Thyroid gland (tissue), 4 donors: ENCODE results near the gene TRAPPC2L. TPM values are rescaled to one million over a fixed set of nuclear protein-coding genes. Genes with fewer than 3 reads are reported as not detected.

Experiments used
- DNase-seq, 2 donors: peaks; one replicate each; pipeline ENCODE4 v3.0.0-alpha.2; 2019
- H3K27ac ChIP-seq, 3 donors: fragments of 200-600 bp; sonication (generic); 1 replicate in 2 of 3; 2 replicates in 1 of 3; pipeline ENCODE4 v1.5.1; 2016 to 2019; ENCODE audit warnings: mild to moderate bottlenecking in 1 of 3, moderate library complexity in 1 of 3
- H3K27me3 ChIP-seq: fragments of 200-600 bp; sonication (generic); one replicate; pipeline ENCODE4 v1.5.1; 2019
- H3K36me3 ChIP-seq, 2 donors: fragments of 200-600 bp; sonication (generic); one replicate each; pipeline ENCODE4 v1.5.1; 2016 to 2019
- H3K4me1 ChIP-seq, 2 donors: fragments of 200-600 bp; sonication (generic); one replicate each; pipeline ENCODE4 v1.5.1; 2017 to 2019
- H3K4me3 ChIP-seq, 3 donors: fragments of 200-600 bp; sonication (generic); replicated peaks in 1 of 3; 1 replicate in 2 of 3; 2 replicates in 1 of 3; pipeline ENCODE4 v1.5.1; 2016; ENCODE audit warnings: mild to moderate bottlenecking in 1 of 3
- H3K9me3 ChIP-seq: fragments of 200-600 bp; sonication (generic); one replicate; pipeline ENCODE4 v1.5.1; 2017
- POLR2A ChIP-seq, 2 donors: fragments of 450-650 bp; IDR thresholded peaks; one replicate each; pipeline ENCODE4 v1.6.1; 2017; ENCODE audit warnings: antibody characterized with exemption in 2 of 2, mild to moderate bottlenecking in 2 of 2, moderate library complexity in 1 of 2
- WGBS, 2 donors: methylation state at CpG; one replicate each; pipeline ENCODE4 v1.1.5; 2017; 5-methylcytosine and 5-hydroxymethylcytosine counted together
- intact Hi-C: fragments of 100-400 bp; cut with DNase I; formaldehyde crosslinking; loops from one replicate; pipeline ENCODE4 v1.15.1; 2023
- total RNA-seq, 4 donors: library from RNA; depleted of rRNA; stranded (reverse); fragments of >200 nt; gene quantifications; one replicate each; pipeline ENCODE4 v1.2.3, GENCODE V29; 2016
- TF ChIP-seq, protein P1 (sequence below), 6 experiments: fragments of 200-600 bp in 3 of 6; fragments of 450-650 bp in 3 of 6; sonication (generic) in 3 of 6; IDR thresholded peaks; one replicate each; pipeline ENCODE4 v1.5.1; 2016 to 2019; ENCODE audit warnings: antibody characterized with exemption in 6 of 6, mild to moderate bottlenecking in 2 of 6, inconsistent platforms in 1 of 6, moderate library complexity in 1 of 6

TRAPPC2L gene
- total RNA-seq, 4 donors from 2014 or later = 18.9 to 50.4 (median 43.8) TPM

DNA sequence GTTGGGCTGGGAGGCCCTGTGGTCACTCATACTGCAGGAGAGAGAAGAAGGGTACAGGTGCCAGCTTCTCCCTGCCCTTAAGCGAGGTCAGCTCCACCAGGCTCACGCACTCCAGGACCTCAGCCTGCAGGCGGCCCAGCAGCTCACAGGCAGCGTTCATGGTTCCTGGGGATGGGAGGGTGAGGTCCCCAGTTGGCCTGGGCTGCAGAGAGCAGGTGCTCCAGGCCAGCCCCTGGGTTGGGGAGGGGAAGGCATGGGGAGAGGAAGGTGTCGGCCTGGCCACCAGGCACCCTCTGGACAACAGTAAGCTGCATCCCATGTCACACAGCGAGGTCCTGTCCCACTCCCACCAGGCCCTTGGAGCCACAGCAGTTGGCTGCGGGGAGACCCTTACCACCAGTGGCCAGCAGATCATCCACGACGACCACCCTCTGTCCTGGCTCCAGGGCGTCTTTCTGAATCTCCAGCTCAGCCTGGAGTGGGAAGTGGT is 47.2 kb upstream of the TRAPPC2L start:
- DNase-seq = no peak
- 90 to 92% methylated on average over 2 to 10 of the region's 10 CpGs for WGBS, 2 donors
- intact Hi-C loops = loop anchor here (5.0 to 10.0 kb wide), 4 partner anchors 48 to 405 kb away; partner anchors contain the start of genes ACSF3, GALNS, TRAPPC2L and ZNF778
- TF ChIP-seq, protein P1, sequence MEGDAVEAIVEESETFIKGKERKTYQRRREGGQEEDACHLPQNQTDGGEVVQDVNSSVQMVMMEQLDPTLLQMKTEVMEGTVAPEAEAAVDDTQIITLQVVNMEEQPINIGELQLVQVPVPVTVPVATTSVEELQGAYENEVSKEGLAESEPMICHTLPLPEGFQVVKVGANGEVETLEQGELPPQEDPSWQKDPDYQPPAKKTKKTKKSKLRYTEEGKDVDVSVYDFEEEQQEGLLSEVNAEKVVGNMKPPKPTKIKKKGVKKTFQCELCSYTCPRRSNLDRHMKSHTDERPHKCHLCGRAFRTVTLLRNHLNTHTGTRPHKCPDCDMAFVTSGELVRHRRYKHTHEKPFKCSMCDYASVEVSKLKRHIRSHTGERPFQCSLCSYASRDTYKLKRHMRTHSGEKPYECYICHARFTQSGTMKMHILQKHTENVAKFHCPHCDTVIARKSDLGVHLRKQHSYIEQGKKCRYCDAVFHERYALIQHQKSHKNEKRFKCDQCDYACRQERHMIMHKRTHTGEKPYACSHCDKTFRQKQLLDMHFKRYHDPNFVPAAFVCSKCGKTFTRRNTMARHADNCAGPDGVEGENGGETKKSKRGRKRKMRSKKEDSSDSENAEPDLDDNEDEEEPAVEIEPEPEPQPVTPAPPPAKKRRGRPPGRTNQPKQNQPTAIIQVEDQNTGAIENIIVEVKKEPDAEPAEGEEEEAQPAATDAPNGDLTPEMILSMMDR (IDR thresholded peaks at IDR 0.05) = no peak
- Histone ChIP-seq H3K27me3 (no peaks in the 10 kb centered on the region), H3K4me3 (no peak overlapping the region), H3K9me3 (no peaks in the 10 kb centered on the region), H3K4me1 (peaks cover 19 to 31% of the 10 kb centered on the region in 2 donors), H3K36me3 (peaks cover 0 to 11% of the 10 kb centered on the region in 2 donors), H3K27ac (no peak overlapping the region)

DNA sequence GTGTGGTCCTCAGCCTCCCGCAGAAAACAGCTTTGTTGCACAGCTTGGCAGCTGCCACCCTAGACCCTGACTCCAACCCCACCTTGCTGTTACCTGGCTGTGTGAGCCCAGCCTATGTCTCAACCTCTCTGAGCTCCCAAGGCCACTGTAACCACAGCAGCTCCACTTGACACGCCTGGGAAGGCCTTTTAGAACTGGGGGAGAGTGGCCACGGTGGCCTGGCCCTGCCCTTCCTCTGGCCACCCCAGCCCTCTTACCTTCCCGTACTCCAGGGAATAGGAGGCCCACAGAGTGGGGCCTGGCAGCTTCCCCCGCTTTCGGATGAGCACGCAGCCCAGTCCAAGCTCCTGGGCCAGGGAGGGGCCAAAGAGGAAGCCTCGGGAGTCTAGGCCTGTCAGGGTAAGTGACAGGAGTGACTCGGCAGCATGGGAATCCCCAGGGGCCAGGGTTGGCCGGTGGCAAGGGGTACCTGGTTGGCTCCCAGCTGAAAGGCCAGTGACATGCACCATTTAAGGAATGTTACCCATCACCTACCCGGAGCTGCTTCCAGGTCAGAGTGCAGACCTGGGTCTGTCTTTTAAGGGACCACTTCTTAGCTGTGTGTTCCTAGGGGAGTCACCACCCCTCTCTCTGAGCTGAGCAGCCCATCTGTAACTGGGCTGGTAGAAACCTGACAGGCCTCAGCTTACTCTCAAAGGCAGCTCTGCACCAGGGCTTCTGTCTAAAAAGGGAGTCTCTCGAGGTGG is 46.6 kb upstream of the TRAPPC2L start:
- peaks cover 0 to 11% of the 10 kb centered on the region in 2 donors for H3K36me3 ChIP-seq
- TF ChIP-seq POLR2A (IDR thresholded peaks at IDR 0.05) = no peak
- TF ChIP-seq, protein P1 (IDR thresholded peaks at IDR 0.05) = no peak
- intact Hi-C loops = loop anchor here (5.0 to 10.0 kb wide), 3 partner anchors 47 to 404 kb away; partner anchors contain the start of genes ACSF3, GALNS, TRAPPC2L and ZNF778
- H3K27me3 ChIP-seq = no peaks in the 10 kb centered on the region
- H3K9me3 ChIP-seq = no peaks in the 10 kb centered on the region
- peak overlapping the region in 1 of 3 donors; percentile 65 for H3K4me3 ChIP-seq
- peak overlapping the region in 2 of 3 donors; percentile 73 to 94 for H3K27ac ChIP-seq
- 28 to 43% methylated on average over 4 to 8 of the region's 12 CpGs for WGBS, 2 donors
- DNase-seq = no peak
- peaks cover 19 to 29% of the 10 kb centered on the region in 2 donors for H3K4me1 ChIP-seq

DNA sequence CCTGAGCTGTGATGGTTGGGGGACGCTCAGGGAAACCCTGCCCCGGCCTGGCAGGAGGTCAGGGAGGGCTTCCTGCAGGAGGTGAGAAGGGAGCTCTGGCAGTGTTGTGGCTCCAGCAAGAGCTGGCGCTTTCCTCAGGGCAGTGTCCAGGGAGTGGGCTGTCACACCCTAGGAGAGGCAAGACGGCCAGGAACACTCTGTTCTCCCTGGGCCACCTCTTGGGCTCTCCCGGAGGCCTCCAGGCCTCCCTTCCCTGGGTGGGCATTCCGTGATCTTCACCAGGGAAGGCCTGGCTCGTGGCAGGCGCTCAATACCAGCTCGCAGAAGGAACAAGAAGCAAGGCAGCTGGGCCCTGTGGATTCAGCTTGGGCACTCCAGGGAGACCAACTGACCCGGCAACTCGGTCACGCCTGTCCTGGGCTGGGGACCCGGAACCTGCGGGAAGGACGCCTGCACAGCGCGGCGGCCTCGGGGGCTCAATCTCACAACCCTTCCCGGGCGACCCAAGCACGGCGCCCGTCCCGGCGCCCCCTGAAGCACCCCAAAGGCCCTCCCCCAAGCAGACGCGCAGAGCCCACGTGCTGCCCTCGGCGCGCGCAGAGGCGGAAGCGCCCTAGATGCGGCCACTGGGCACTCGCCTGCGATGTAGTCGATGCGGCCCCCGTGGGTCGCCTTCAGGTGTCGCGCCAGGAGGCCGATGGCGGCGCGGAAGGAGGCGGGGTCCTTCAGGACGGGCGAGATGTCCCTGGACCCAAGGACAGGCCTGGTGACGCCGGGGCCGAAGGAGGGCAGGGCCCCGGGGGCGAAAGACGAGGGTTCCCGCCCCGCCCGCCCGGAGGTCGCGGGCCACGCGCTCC is 45.8 kb upstream of the TRAPPC2L start:
- Histone ChIP-seq H3K27ac (peak overlapping the region; percentile 73 to 94 (median 75)), H3K4me1 (peaks cover 19 to 29% of the 10 kb centered on the region in 2 donors), H3K4me3 (peak overlapping the region in 2 of 3 donors; percentile 41 to 65), H3K9me3 (no peaks in the 10 kb centered on the region), H3K27me3 (no peaks in the 10 kb centered on the region), H3K36me3 (peaks cover 0 to 11% of the 10 kb centered on the region in 2 donors)
- TF ChIP-seq, protein P1 (IDR thresholded peaks at IDR 0.05) = no peak
- TF ChIP-seq POLR2A (IDR thresholded peaks at IDR 0.05) = peak; percentile 63 to 83
- 6 to 14% methylated on average over 12 to 23 of the region's 65 CpGs for WGBS, 2 donors
- intact Hi-C loops = loop anchor here (5.0 to 10.0 kb wide), 3 partner anchors 46 to 404 kb away; partner anchors contain the start of genes ACSF3, GALNS, TRAPPC2L and ZNF778
- DNase-seq = peak; percentile 82 to 83

DNA sequence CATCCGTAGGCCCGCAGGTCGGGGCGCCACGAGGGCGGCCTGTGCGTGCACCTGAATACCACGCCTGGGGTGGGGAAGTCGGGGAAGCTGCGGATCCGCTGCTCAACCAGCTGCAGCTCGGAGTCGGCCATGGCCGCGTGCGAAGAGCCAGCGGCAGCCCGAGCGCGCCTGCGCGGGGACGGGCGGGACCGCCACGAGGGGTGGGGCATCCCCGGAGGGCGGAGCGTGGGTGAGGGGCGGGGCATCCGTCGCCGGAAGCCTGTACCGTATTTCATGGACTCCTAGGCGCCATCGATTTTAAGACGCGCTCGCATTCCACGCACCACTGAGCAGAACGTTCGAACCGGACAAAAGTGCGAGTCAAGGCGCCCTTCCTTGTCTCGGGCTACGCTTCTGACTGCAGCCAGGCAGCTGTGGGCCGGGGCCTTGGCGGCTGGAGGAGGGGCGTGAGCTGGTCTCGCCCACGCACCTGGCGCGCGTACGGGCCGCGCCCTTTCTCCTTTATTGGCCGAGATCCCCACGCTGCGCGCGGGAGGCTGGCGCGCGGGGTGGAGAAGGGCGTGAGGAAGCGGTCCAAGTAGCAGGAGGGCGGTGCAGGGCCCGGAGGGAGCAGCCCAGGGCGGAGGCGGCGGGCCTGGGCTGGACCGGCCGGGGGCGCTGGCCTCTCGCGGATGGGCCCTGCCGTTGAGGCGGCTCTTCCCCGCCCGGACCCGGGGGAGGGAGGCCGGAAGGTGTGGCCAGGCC is 45.0 kb upstream of the TRAPPC2L start, which contains the start of gene APRT:
APRT (minus strand) TSS at position 160 of the 744 bp plus-strand sequence; CDS start at position 131, 29 bp downstream.
- peak; percentile 94 to 95 for DNase-seq
- Histone ChIP-seq H3K4me3 (peak within 1 kb of the TSS in 2 of 3 donors; percentile 41 to 65), H3K36me3 (peaks cover 0 to 11% of the 10 kb centered on the region in 2 donors), H3K4me1 (peaks cover 19 to 29% of the 10 kb centered on the region in 2 donors), H3K9me3 (no peaks in the 10 kb centered on the region), H3K27ac (peak within 1 kb of the TSS; percentile 75 to 94 (median 83)), H3K27me3 (no peaks in the 10 kb centered on the region)
- 0% methylated on average over 1 to 27 of the region's 84 CpGs for WGBS, 2 donors
- TF ChIP-seq, protein P1 (IDR thresholded peaks at IDR 0.05) = peak in 3 of 6 experiments; percentile 22 to 46 (median 41)
- peak in 1 of 2 donors; percentile 74 for TF ChIP-seq POLR2A (IDR thresholded peaks at IDR 0.05)
- intact Hi-C loops = loop anchor here (5.0 to 10.0 kb wide), 3 partner anchors 45 to 403 kb away; partner anchors contain the start of genes ACSF3, GALNS, TRAPPC2L and ZNF778
